ENCODE measurements around the gene ABLIM1. TPM values are rescaled to one million over a fixed set of nuclear protein-coding genes. Genes with fewer than 3 reads are reported as not detected.

Gene ABLIM1
- total RNA-seq, 1 donor from 2014 or later, result 87.7 TPM

DNA sequence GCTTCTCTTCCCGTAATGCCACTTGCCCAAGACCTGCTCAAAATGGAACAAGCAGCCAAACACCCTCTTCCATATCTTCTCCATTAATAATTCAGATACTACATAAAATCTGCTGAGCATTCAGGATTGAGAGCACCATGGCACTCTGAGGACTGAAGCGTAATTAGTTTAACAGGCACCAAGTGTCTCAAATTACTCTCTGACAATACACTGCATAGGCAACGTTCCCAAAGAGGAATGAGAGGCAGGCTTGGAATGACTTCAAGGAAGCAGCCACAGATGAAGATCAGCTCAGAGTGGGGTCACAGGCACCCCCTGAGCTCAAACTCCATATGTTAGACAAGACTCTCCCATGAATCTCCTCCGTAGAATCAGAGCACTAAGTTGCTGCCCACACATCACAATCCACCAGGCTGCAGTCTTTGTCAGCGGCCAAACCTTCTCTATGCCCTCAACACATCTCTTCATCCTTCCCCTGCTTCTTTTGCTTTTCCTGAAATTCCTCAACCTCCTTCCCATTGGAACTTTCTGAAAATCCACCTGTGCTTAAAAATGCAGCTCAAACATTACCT lies 4.7 kb upstream of the ABLIM1 start:
- DNase-seq (ENCODE audit: low spot score in 2 of 2), result no peak
- intact Hi-C loops (cut with DNase I), result no loop called here
- H3K36me3 ChIP-seq, result no peaks in the 10 kb centered on the region
- no peak overlapping the region for H3K4me3 ChIP-seq
- no peaks in the 10 kb centered on the region for H3K4me1 ChIP-seq
- no peak overlapping the region for H3K27ac ChIP-seq
- no peak for TF ChIP-seq CTCF (IDR thresholded peaks at IDR 0.05)
- H3K27me3 ChIP-seq, result no peaks in the 10 kb centered on the region
- H3K9me3 ChIP-seq, result no peaks in the 10 kb centered on the region

- Histone ChIP-seq H3K27me3 (no peaks in the 10 kb centered on the region), H3K4me1 (no peaks in the 10 kb centered on the region)
- no peak for TF ChIP-seq CTCF (IDR thresholded peaks at IDR 0.05)
Measured at GRCh38 chr10:114661212-114661880, 3.3 kb upstream of the ABLIM1 start.

GRCh38 chr10:114655671-114656070 lies 2.4 kb downstream of the ABLIM1 start:
- H3K9me3 ChIP-seq, result no peaks in the 10 kb centered on the region
- intact Hi-C loops (cut with DNase I), result no loop called here
- no peaks in the 10 kb centered on the region for H3K27me3 ChIP-seq
- no peak overlapping the region for H3K4me3 ChIP-seq
- no peak for DNase-seq (ENCODE audit: low spot score in 2 of 2)
- H3K27ac ChIP-seq, result no peak overlapping the region
- no peaks in the 10 kb centered on the region for H3K36me3 ChIP-seq
- TF ChIP-seq CTCF (IDR thresholded peaks at IDR 0.05), result no peak
- H3K4me1 ChIP-seq, result no peaks in the 10 kb centered on the region

More at GRCh38 chr10:114661212-114661880, 3.3 kb upstream of the ABLIM1 start:
- no peak overlapping the region for H3K4me3 ChIP-seq
- intact Hi-C loops (cut with DNase I), result no loop called here
- H3K9me3 ChIP-seq, result no peaks in the 10 kb centered on the region
- no peak overlapping the region for H3K27ac ChIP-seq
- no peak for DNase-seq (ENCODE audit: low spot score in 2 of 2)
- no peaks in the 10 kb centered on the region for H3K36me3 ChIP-seq

- no peak for DNase-seq (ENCODE audit: low spot score in 2 of 2)
- H3K36me3 ChIP-seq, result no peaks in the 10 kb centered on the region
- H3K27ac ChIP-seq, result no peak overlapping the region
- H3K9me3 ChIP-seq, result no peaks in the 10 kb centered on the region
- intact Hi-C loops (cut with DNase I), result no loop called here
- no peak overlapping the region for H3K4me3 ChIP-seq
- no peaks in the 10 kb centered on the region for H3K27me3 ChIP-seq
- H3K4me1 ChIP-seq, result no peaks in the 10 kb centered on the region
- no peak for TF ChIP-seq CTCF (IDR thresholded peaks at IDR 0.05)
Measured at GRCh38 chr10:114654822-114655575, 3.1 kb downstream of the ABLIM1 start.

GRCh38 chr10:114653926-114654325 lies 4.1 kb downstream of the ABLIM1 start:
- Histone ChIP-seq H3K9me3 (no peaks in the 10 kb centered on the region), H3K27ac (no peak overlapping the region), H3K36me3 (no peaks in the 10 kb centered on the region), H3K4me3 (no peak overlapping the region), H3K4me1 (no peaks in the 10 kb centered on the region), H3K27me3 (no peaks in the 10 kb centered on the region)
- intact Hi-C loops (cut with DNase I), result no loop called here
- no peak for TF ChIP-seq CTCF (IDR thresholded peaks at IDR 0.05)
- no peak for DNase-seq (ENCODE audit: low spot score in 2 of 2)

All from ascending aorta (tissue), 2 donors.